HL-60/S4 treated with retinoic acid at 250 ng/mL for 4 days and 3 days (cell line): Measurements from ENCODE around the gene RIC8B.
"Not testable (repeated sequence)": the region's sequence is repeated elsewhere in the genome, so short reads cannot be mapped to it uniquely, and the experiment has no call there.

Source experiments
- in situ Hi-C: fragments of 300-500 bp; cut with MboI; formaldehyde crosslinking; loops from 2 replicates; pipeline ENCODE4 v1.7.0; 2022; ENCODE audit warnings: low sequenced_read_pairs

RIC8B gene

GRCh38 chr12:106774005-106774807, at the start of gene RIC8B:
RIC8B (plus strand) TSS chr12:106774682; CDS start chr12:106774746, 64 bp downstream.
- in situ Hi-C loops: no loop called here

GRCh38 chr12:106724934-106725333, 49.5 kb upstream of the RIC8B start:
- in situ Hi-C loops: no loop called here

GRCh38 chr12:106726603-106727202, 47.8 kb upstream of the RIC8B start:
- in situ Hi-C loops: not testable (repeated sequence)

- in situ Hi-C loops: no loop called here
Measured at GRCh38 chr12:106729611-106730010, 44.9 kb upstream of the RIC8B start.

- in situ Hi-C loops: no loop called here
Measured at GRCh38 chr12:106732890-106733289, 41.6 kb upstream of the RIC8B start.

GRCh38 chr12:106733660-106734059, 40.8 kb upstream of the RIC8B start:
- in situ Hi-C loops: no loop called here

- in situ Hi-C loops: no loop called here
Measured at GRCh38 chr12:106736051-106736957, 38.2 kb upstream of the RIC8B start.

GRCh38 chr12:106739318-106739717, 35.2 kb upstream of the RIC8B start:
- in situ Hi-C loops: no loop called here

GRCh38 chr12:106739815-106740530, 34.5 kb upstream of the RIC8B start:
- in situ Hi-C loops: no loop called here

GRCh38 chr12:106740818-106741217, 33.7 kb upstream of the RIC8B start:
- in situ Hi-C loops: no loop called here

GRCh38 chr12:106741247-106741646, 33.2 kb upstream of the RIC8B start:
- in situ Hi-C loops: no loop called here

GRCh38 chr12:106743270-106743988, 31.1 kb upstream of the RIC8B start:
- in situ Hi-C loops: no loop called here

GRCh38 chr12:106744600-106744999, 29.9 kb upstream of the RIC8B start:
- in situ Hi-C loops: no loop called here

- in situ Hi-C loops: no loop called here
Measured at GRCh38 chr12:106745181-106745745, 29.2 kb upstream of the RIC8B start.

GRCh38 chr12:106747973-106748436, 26.5 kb upstream of the RIC8B start:
- in situ Hi-C loops: no loop called here

GRCh38 chr12:106750524-106750923, 24.0 kb upstream of the RIC8B start:
- in situ Hi-C loops: no loop called here

GRCh38 chr12:106753526-106753925, 21.0 kb upstream of the RIC8B start:
- in situ Hi-C loops: no loop called here

- in situ Hi-C loops: no loop called here
Measured at GRCh38 chr12:106754331-106754730, 20.2 kb upstream of the RIC8B start.

GRCh38 chr12:106757623-106758348, 16.7 kb upstream of the RIC8B start:
- in situ Hi-C loops: no loop called here
